Caco-2 (cell line): ENCODE data around the gene PHPT1. TPM values are rescaled to one million over a fixed set of nuclear protein-coding genes. Genes with fewer than 3 reads are reported as not detected.

Source experiments
- BruUV-seq: library from RNA; stranded (reverse); fragments of 400-500 nt; replicated peaks from 2 replicates; lab custom pipeline; 2021; lab: Mats Ljungman, UMichigan
- CTCF ChIA-PET: fragments of 300-600 bp; sonication (Branson Sonifier 250); formaldehyde crosslinking; loops from one replicate; lab custom pipeline; 2022; ENCODE audit warnings: antibody characterized with exemption; lab: Charles Lee
- POLR2A ChIA-PET: fragments of 300-600 bp; sonication (Branson Sonifier 250); formaldehyde crosslinking; loops from one replicate; lab custom pipeline; 2022; ENCODE audit warnings: antibody characterized with exemption; lab: Charles Lee
- DNase-seq, 2 experiments: peaks; one replicate each; pipeline versions ENCODE4 v3.0.0 to v3.0.0-alpha.2; 2020 to 2022
- H3K27me3 ChIP-seq: replicated peaks from 2 replicates; pipeline ENCODE4 v1.6.0; 2011; ENCODE audit warnings: low read length; ENCODE audit not compliant: control insufficient read depth, insufficient read depth
- H3K36me3 ChIP-seq: 2 replicates; pipeline ENCODE4 v1.5.1; 2011; ENCODE audit warnings: low read length; ENCODE audit not compliant: control insufficient read depth, insufficient read depth
- H3K4me1 ChIP-seq: fragments of 250-450 bp; sonication (Bioruptor Pico); 2 replicates; pipeline ENCODE4 v1.5.1; 2020; ENCODE audit warnings: mild to moderate bottlenecking
- H3K4me3 ChIP-seq: 2 replicates; pipeline ENCODE4 v1.5.1; 2011; ENCODE audit warnings: low read depth, mild to moderate bottlenecking, control low read depth, low read length
- H3K9me3 ChIP-seq: fragments of 250-450 bp; sonication (Bioruptor Pico); 2 replicates; pipeline ENCODE4 v1.5.1; 2020; ENCODE audit warnings: mild to moderate bottlenecking, moderate library complexity
- H3K27ac Mint-ChIP-seq: one replicate; pipeline ENCODE4 v1.8.0; 2022; ENCODE audit warnings: mixed read lengths; ENCODE audit not compliant: unreplicated experiment
- H3K27me3 Mint-ChIP-seq: one replicate; pipeline ENCODE4 v1.8.0; 2022; ENCODE audit warnings: mixed read lengths; ENCODE audit not compliant: insufficient read depth, unreplicated experiment
- H3K36me3 Mint-ChIP-seq: one replicate; pipeline ENCODE4 v1.8.0; 2022; ENCODE audit warnings: mild to moderate bottlenecking, mixed read lengths; ENCODE audit not compliant: insufficient read depth, unreplicated experiment
- H3K4me1 Mint-ChIP-seq: one replicate; pipeline ENCODE4 v1.8.0; 2022; ENCODE audit warnings: low read depth, mixed read lengths; ENCODE audit not compliant: unreplicated experiment
- H3K4me3 Mint-ChIP-seq: one replicate; pipeline ENCODE4 v1.8.0; 2022; ENCODE audit warnings: mild to moderate bottlenecking, moderate library complexity, mixed read lengths; ENCODE audit not compliant: unreplicated experiment
- H3K9me3 Mint-ChIP-seq: one replicate; pipeline ENCODE4 v1.8.0; 2022; ENCODE audit warnings: mixed read lengths; ENCODE audit not compliant: unreplicated experiment
- CTCF ChIP-seq, 2 experiments: fragments of 200-600 bp in 1 of 2; IDR thresholded peaks; 1 replicate in 1 of 2; 2 replicates in 1 of 2; pipeline versions ENCODE4 v1.5.1 to v1.8.0; 2011 to 2022; ENCODE audit warnings: antibody characterized with exemption in 1 of 2, control low read depth in 1 of 2, inconsistent platforms in 1 of 2, low read depth in 1 of 2, low read length in 1 of 2, mild to moderate bottlenecking in 1 of 2, moderate library complexity in 1 of 2; ENCODE audit not compliant: insufficient read depth in 1 of 2, severe bottlenecking in 1 of 2, unreplicated experiment in 1 of 2
- intact Hi-C: fragments of 100-400 bp; cut with micrococcal nuclease; formaldehyde crosslinking; loops from one replicate; pipeline ENCODE4 v1.10.0; 2022; ENCODE audit not compliant: unreplicated experiment
- total RNA-seq: library from RNA; stranded (reverse); gene quantifications from 2 replicates; pipeline ENCODE4 v1.2.3, GENCODE V29; 2022

The PHPT1 gene
- total RNA-seq, 1 experiment from 2014 or later: 105 TPM

GRCh38 chr9:136808075-136808805 is 41.0 kb upstream of the PHPT1 start:
- Histone ChIP-seq H3K9me3 (no peaks in the 10 kb centered on the region), H3K4me1 (peaks cover 18% of the 10 kb centered on the region; the same call in 1 of the 2 replicates), H3K36me3 (peaks cover 7% of the 10 kb centered on the region), H3K27me3 (no peaks in the 10 kb centered on the region), H3K4me3 (peak overlapping the region; percentile 90)
- Mint-ChIP-seq H3K4me3 (peak overlapping the region; percentile 75), H3K27ac (peak overlapping the region; percentile 58), H3K9me3 (no peaks in the 10 kb centered on the region), H3K4me1 (peaks cover 6% of the 10 kb centered on the region), H3K36me3 (peaks cover 62% of the 10 kb centered on the region), H3K27me3 (no peaks in the 10 kb centered on the region)
- DNase-seq: peak in 1 of 2 experiments; percentile 60
- BruUV-seq: no TSS peak
- POLR2A ChIA-PET: interaction anchor here (0.5 to 1.3 kb wide), 3 partner anchors 262 to 1067 kb away, joined by 3 read pairs; partner anchors contain the start of genes MAN1B1 and SAPCD2
- intact Hi-C loops: loop anchor here (5.0 kb wide), 1 partner anchor 39 kb away; the partner anchor contains the start of gene PHPT1
- CTCF ChIA-PET: interaction anchor here (0.7 to 1.4 kb wide), 3 partner anchors 34 to 81 kb away, joined by 3 to 5 read pairs (median 4); partner anchors contain the start of gene AJM1
- no peak for TF ChIP-seq CTCF (IDR thresholded peaks at IDR 0.05; ENCODE audit: insufficient read depth in 1 of 2, low read depth in 1 of 2, low read length in 1 of 2, severe bottlenecking in 1 of 2, unreplicated experiment in 1 of 2)

- Mint-ChIP-seq H3K27me3 (no peaks in the 10 kb centered on the region), H3K4me3 (peak overlapping the region; percentile 75), H3K9me3 (no peaks in the 10 kb centered on the region), H3K36me3 (peaks cover 67% of the 10 kb centered on the region), H3K4me1 (peaks cover 6% of the 10 kb centered on the region), H3K27ac (peak overlapping the region; percentile 58)
- ChIA-PET POLR2A (interaction anchor here (0.5 kb wide), 1 partner anchor 1068 kb away, joined by 3 read pairs; no protein-coding TSS in a partner anchor), CTCF (no interaction called here)
- Histone ChIP-seq H3K27me3 (no peaks in the 10 kb centered on the region), H3K9me3 (no peaks in the 10 kb centered on the region), H3K4me1 (peaks cover 18% of the 10 kb centered on the region; the same call in 1 of the 2 replicates), H3K4me3 (peak overlapping the region; percentile 90), H3K36me3 (peaks cover 5% of the 10 kb centered on the region)
- intact Hi-C loops: loop anchor here (5.0 kb wide), 1 partner anchor 39 kb away; the partner anchor contains the start of gene PHPT1
- DNase-seq: no peak
- BruUV-seq: no TSS peak
- no peak for TF ChIP-seq CTCF (IDR thresholded peaks at IDR 0.05; ENCODE audit: insufficient read depth in 1 of 2, low read depth in 1 of 2, low read length in 1 of 2, severe bottlenecking in 1 of 2, unreplicated experiment in 1 of 2)
These were observed 40.4 kb upstream of the PHPT1 start for GRCh38 chr9:136808806-136809158.

- no peaks in the 10 kb centered on the region for H3K9me3 Mint-ChIP-seq
- BruUV-seq: no TSS peak
- H3K36me3 ChIP-seq: peaks cover 4% of the 10 kb centered on the region
- no peak for DNase-seq
- H3K9me3 ChIP-seq: no peaks in the 10 kb centered on the region
- no peaks in the 10 kb centered on the region for H3K27me3 ChIP-seq
- H3K27me3 Mint-ChIP-seq: no peaks in the 10 kb centered on the region
- H3K27ac Mint-ChIP-seq: peak overlapping the region; percentile 52
- CTCF ChIA-PET: interaction anchor here (0.5 to 1.2 kb wide), 3 partner anchors 28 to 652 kb away, joined by 3 to 4 read pairs (median 3); partner anchors contain the start of gene AJM1
- peaks cover 87% of the 10 kb centered on the region for H3K36me3 Mint-ChIP-seq
- no peak for TF ChIP-seq CTCF (IDR thresholded peaks at IDR 0.05; ENCODE audit: insufficient read depth in 1 of 2, low read depth in 1 of 2, low read length in 1 of 2, severe bottlenecking in 1 of 2, unreplicated experiment in 1 of 2)
- H3K4me3 Mint-ChIP-seq: no peak overlapping the region
- no peak overlapping the region for H3K4me3 ChIP-seq
- intact Hi-C loops: no loop called here
- H3K4me1 ChIP-seq: 0 out of 2 replicates have a peak, but pooled peaks cover 3% of the 10 kb centered on the region
- peaks cover 7% of the 10 kb centered on the region for H3K4me1 Mint-ChIP-seq
- POLR2A ChIA-PET: no interaction called here
These were observed 34.3 kb upstream of the PHPT1 start for GRCh38 chr9:136814725-136815421.
